AG10803 (cell line): ENCODE results near the gene CASQ2.
"Not testable (repeated sequence)": the region's sequence is repeated elsewhere in the genome, so short reads cannot be mapped to it uniquely, and the experiment has no call there.

Experiments used
- DNase-seq: peaks from one replicate; pipeline ENCODE4 v3.0.0; 2010; ENCODE audit warnings: low read depth
- H3K4me3 ChIP-seq: 2 replicates; pipeline ENCODE4 v1.5.1; 2011; ENCODE audit warnings: mild to moderate bottlenecking, low read length, control low read depth
- TF ChIP-seq, protein P1 (sequence below): conservative IDR thresholded peaks from 2 replicates; pipeline ENCODE4 v1.5.1; 2011; ENCODE audit warnings: mild to moderate bottlenecking, low read length, control low read depth, inconsistent platforms

CASQ2 gene

DNA sequence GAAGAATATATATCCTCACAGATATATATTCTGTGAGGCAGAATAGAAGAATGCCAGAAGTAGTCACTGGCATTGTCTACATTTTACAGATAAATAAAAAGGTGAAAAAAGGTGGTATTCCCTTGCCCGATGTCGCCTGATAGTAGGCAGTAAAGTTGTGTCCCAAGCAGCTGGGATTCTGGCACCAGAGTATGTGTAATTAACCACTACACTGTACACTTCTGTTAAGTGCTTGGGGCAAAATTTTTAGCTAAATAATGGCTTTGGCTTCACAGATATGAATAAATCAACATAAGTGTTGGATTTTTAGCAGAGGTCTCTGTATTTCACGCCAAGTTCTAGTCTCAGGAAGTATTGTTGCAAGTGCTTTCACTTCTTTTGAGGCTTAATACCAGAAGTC, 13.3 kb upstream of the CASQ2 start:
- H3K4me3 ChIP-seq, result no peak overlapping the region
- no peak for DNase-seq
- TF ChIP-seq, protein P1, sequence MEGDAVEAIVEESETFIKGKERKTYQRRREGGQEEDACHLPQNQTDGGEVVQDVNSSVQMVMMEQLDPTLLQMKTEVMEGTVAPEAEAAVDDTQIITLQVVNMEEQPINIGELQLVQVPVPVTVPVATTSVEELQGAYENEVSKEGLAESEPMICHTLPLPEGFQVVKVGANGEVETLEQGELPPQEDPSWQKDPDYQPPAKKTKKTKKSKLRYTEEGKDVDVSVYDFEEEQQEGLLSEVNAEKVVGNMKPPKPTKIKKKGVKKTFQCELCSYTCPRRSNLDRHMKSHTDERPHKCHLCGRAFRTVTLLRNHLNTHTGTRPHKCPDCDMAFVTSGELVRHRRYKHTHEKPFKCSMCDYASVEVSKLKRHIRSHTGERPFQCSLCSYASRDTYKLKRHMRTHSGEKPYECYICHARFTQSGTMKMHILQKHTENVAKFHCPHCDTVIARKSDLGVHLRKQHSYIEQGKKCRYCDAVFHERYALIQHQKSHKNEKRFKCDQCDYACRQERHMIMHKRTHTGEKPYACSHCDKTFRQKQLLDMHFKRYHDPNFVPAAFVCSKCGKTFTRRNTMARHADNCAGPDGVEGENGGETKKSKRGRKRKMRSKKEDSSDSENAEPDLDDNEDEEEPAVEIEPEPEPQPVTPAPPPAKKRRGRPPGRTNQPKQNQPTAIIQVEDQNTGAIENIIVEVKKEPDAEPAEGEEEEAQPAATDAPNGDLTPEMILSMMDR, result no peak

DNA sequence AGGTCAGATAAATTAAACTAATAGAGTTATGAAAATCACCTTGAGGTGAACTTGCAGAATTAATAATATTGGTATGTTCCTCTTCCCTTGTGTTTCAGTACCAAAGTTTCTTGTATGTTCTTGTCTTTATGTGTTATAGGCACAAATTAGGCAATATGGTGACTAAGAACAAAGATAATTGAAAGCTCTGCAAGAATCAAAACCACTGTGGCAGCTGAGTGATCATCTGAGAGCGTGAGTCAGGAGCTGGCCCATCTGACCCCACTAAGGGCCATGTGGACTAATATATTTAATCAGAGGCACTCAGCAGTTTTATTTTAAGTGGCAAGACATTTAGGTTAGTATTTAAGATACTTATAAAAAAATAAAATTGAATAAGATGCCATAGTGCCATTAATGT, 12.8 kb upstream of the CASQ2 start:
- TF ChIP-seq, protein P1, result no peak
- DNase-seq, result peak; percentile 75
- no peak overlapping the region for H3K4me3 ChIP-seq

DNA sequence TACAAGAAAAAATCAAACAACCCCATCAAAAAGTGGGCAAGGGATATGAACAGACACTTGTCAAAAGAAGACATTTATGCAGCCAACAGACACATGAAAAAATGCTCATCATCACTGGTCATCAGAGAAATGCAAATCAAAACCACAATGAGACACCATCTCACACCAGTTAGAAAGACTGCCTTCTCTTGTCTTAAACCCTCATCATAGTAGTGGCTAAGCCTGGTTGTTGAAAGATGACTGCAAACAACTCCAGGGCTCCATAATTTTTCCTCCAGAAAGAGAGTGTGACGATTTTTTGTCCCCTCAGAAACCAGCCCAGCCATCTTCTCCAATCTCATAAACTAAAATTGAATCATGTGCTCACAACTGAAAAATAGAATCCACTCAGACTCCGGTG, 12.1 kb upstream of the CASQ2 start:
- DNase-seq, H3K4me3 ChIP-seq: not testable (repeated sequence)

DNA sequence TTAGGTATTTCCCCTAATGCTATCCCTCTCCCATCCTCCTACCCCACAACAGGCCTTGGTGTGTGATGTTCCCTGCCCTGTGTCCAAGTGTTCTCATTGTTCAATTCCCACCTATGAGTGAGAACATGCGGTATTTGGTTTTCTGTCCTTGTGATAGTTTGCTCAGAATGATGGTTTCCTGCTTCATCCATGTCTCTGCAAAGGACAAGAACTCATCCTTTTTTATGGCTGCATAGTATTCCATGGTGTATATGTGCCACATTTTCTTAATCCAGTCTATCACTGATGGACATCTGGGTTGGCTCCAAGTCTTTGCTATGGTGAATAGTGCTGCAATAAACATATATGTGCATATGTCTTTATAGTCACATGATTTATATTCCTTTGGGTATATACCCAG, 10.6 kb upstream of the CASQ2 start:
- not testable (repeated sequence) for DNase-seq, H3K4me3 ChIP-seq

DNA sequence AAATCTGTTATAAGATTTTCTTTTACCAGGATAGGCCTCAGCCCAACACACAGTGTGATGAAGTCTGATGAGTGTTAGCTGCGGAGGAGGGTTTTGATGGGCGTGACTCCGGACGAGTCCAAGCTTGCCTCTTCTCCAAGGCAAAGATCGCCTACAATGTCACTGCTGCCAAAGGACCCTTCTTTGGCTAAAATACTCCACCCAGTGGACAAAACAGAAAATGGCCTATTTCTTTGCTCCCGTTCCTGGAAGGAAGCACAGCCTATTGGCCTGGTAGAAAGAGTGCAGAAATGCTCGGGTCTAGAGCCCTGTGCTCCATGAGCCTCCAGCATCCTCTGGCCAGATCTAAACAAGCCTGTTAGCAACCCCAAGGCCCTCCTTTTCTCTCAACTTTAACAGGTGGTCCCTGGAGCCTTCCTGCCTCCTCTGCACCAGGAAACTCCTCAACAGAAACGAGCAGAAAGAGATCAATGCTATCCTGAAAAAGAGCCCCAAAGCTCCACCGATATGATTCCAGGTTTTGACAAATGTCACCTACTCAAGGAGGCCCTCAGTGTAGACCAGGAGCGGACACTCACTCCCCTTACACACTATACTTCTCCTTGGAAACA, 3.4 kb upstream of the CASQ2 start:
- no peak overlapping the region for H3K4me3 ChIP-seq
- peak; percentile 86 for DNase-seq
- TF ChIP-seq, protein P1, result peak; percentile 84

DNA sequence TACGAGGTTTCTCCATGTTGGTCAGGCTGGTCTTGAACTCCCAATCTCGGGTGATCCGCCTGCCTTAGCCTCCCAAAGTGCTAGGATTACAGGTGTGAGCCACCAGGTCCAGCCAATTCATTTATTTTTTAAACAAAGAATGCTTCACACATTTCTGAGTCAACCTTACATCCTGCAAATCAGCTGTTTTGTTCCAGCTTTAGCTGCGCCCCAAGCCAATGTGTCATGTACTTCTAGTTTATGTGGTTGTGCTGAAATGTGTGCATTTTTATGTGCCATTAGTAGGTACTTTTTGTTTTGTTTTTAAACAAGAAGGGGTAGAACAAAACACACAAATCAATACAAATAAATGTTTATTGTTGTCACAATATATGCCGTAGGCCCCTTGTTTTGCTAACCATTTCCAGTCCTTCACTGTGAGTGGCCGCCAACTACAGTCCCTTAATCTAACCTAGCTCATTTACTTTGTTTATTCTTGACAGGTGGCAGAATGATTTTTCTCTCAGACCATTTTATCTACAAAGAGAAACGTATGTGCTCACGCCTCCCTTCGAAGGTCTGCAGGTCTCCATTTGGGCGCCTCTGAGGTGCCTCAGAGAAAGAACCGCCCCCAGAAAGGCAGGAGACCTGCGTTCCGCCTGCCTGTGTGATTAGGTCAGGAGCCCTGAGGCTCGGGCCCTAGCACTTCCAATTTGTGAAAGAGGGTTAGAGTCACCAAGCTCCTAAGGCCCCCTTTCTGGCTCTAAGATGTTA, 2.8 kb upstream of the CASQ2 start:
- no peak overlapping the region for H3K4me3 ChIP-seq
- TF ChIP-seq, protein P1, result no peak
- no peak for DNase-seq

DNA sequence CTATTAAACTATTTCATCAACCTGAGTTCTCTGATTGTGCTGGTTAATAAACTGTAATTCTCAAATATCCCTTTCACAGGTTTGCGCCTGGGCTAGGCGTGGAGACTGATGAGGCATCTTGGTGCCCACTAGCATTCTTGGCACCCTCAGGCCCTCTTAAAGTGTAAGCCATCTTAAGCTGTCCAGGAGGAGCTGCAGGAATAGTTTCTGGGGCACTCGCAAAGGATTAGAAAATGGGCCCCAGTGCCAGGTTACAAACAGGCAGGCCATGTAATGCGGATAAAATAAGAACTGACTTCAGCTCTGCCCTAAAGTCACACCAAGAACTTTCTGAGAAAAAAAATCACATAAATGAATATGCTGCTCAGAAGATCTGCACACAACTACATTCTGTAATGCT, 1.1 kb downstream of the CASQ2 start:
- no peak overlapping the region for H3K4me3 ChIP-seq
- DNase-seq, result no peak
- TF ChIP-seq, protein P1, result no peak

DNA sequence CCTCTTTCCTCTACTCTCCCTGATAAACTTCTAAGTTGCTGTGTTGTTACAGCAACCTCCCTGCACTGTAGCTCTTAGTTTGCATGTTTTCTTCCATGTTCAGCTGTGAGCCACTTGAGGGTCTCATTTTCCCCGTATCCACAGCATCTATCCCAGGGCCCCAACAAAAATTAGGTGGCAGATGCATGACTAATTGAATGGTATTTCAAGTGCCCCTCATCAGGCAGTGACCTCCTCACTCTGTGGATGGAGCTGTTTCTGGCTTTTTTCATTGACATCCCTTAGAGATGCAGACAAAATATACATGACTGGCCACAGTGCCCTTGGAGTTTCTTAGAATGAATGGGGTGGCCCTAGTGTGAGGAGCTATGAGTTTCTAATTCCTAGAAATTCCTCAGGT, 3.4 kb downstream of the CASQ2 start:
- no peak for DNase-seq
- H3K4me3 ChIP-seq, result no peak overlapping the region
- TF ChIP-seq, protein P1, result no peak
